ENCODE data around the gene RBX1. TPM values are rescaled to one million over a fixed set of nuclear protein-coding genes. Genes with fewer than 3 reads are reported as not detected.
"Not testable (repeated sequence)": the region's sequence is repeated elsewhere in the genome, so short reads cannot be mapped to it uniquely, and the experiment has no call there.

Gene RBX1
- 59.2 and 60.9 TPM in 2 replicates for total RNA-seq
- long read RNA-seq, transcript RBX1-201 (5 exons, 1,188 nt): major isoform, 50 of 53 reads
- long read RNA-seq, partial matches to known transcripts: 0 of 53 reads
- long read RNA-seq, other reads (novel, unspliced or antisense): 2 of 53 reads

GRCh38 chr22:40950962-40951794 is at the start of gene RBX1:
Gene RBX1, plus strand, starts transcription at chr22:40951378. Its CDS starts 21 bp downstream, at chr22:40951399.
- H3K9me3 Mint-ChIP-seq (ENCODE audit: low read depth): no peaks in the 10 kb centered on the region
- peak within 1 kb of the TSS; percentile 99 for H3K27ac Mint-ChIP-seq
- peak within 1 kb of the TSS; percentile 100 for H3K4me3 Mint-ChIP-seq (ENCODE audit: low read depth)
- peaks cover 5% of the 10 kb centered on the region for H3K36me3 Mint-ChIP-seq (ENCODE audit: insufficient read depth)
- peak; percentile 97 for DNase-seq (ENCODE audit: low spot score, unreplicated experiment)
- peaks cover 18% of the 10 kb centered on the region for H3K4me1 Mint-ChIP-seq (ENCODE audit: low read depth)
- TF ChIP-seq CTCF (IDR thresholded peaks at IDR 0.05; ENCODE audit: unreplicated experiment): no peak
- H3K27me3 Mint-ChIP-seq: no peaks in the 10 kb centered on the region

GRCh38 chr22:40904101-40904500 is 47.1 kb upstream of the RBX1 start:
- Mint-ChIP-seq H3K27ac (no peak overlapping the region), H3K9me3 (ENCODE audit: low read depth) (no peaks in the 10 kb centered on the region), H3K36me3 (ENCODE audit: insufficient read depth) (peaks cover 4% of the 10 kb centered on the region), H3K4me1 (ENCODE audit: low read depth) (no peaks in the 10 kb centered on the region), H3K27me3 (no peaks in the 10 kb centered on the region), H3K4me3 (ENCODE audit: low read depth) (no peak overlapping the region)
- DNase-seq (ENCODE audit: low spot score, unreplicated experiment): no peak
- TF ChIP-seq CTCF (IDR thresholded peaks at IDR 0.05; ENCODE audit: unreplicated experiment): no peak

- Mint-ChIP-seq H3K36me3 (ENCODE audit: insufficient read depth) (peaks cover 6% of the 10 kb centered on the region), H3K4me3 (ENCODE audit: low read depth) (no peak overlapping the region), H3K9me3 (ENCODE audit: low read depth) (no peaks in the 10 kb centered on the region), H3K27ac (no peak overlapping the region), H3K4me1 (ENCODE audit: low read depth) (no peaks in the 10 kb centered on the region), H3K27me3 (no peaks in the 10 kb centered on the region)
- DNase-seq (ENCODE audit: low spot score, unreplicated experiment): no peak
- TF ChIP-seq CTCF (IDR thresholded peaks at IDR 0.05; ENCODE audit: unreplicated experiment): no peak
Observed at GRCh38 chr22:40908895-40909294, 42.3 kb upstream of the RBX1 start.

GRCh38 chr22:40911772-40912171 is 39.4 kb upstream of the RBX1 start:
- TF ChIP-seq CTCF (IDR thresholded peaks at IDR 0.05; ENCODE audit: unreplicated experiment): no peak
- H3K9me3 Mint-ChIP-seq (ENCODE audit: low read depth): no peaks in the 10 kb centered on the region

GRCh38 chr22:40912987-40913386 is 38.2 kb upstream of the RBX1 start:
- not testable (repeated sequence) for H3K4me3 Mint-ChIP-seq (ENCODE audit: low read depth); H3K27ac Mint-ChIP-seq; DNase-seq (ENCODE audit: low spot score, unreplicated experiment); H3K9me3 Mint-ChIP-seq (ENCODE audit: low read depth); H3K4me1 Mint-ChIP-seq (ENCODE audit: low read depth); H3K27me3 Mint-ChIP-seq
- H3K36me3 Mint-ChIP-seq (ENCODE audit: insufficient read depth): peaks cover 17% of the 10 kb centered on the region

More at GRCh38 chr22:40911772-40912171, 39.4 kb upstream of the RBX1 start:
- H3K27me3 Mint-ChIP-seq: no peaks in the 10 kb centered on the region
- H3K27ac Mint-ChIP-seq: no peak overlapping the region
- H3K36me3 Mint-ChIP-seq (ENCODE audit: insufficient read depth): peaks cover 17% of the 10 kb centered on the region
- DNase-seq (ENCODE audit: low spot score, unreplicated experiment): no peak
- H3K4me1 Mint-ChIP-seq (ENCODE audit: low read depth): no peaks in the 10 kb centered on the region
- H3K4me3 Mint-ChIP-seq (ENCODE audit: low read depth): no peak overlapping the region
